Placental epithelial cell (primary cell): ENCODE data around the gene CCNQ. TPM values are rescaled to one million over a fixed set of nuclear protein-coding genes. Genes with fewer than 3 reads are reported as not detected.

Experiments
- total RNA-seq: library from RNA; depleted of rRNA; stranded (reverse); fragments of >200 nt; gene quantifications from 2 replicates; pipeline ENCODE4 v1.2.3, GENCODE V29; 2012

CCNQ gene
- 22.0 and 35.5 TPM in 2 replicates for total RNA-seq

GRCh38 chrX:153598541-153599191 is at the start of gene CCNQ:
CCNQ (minus strand) TSS chrX:153599139; CDS start chrX:153599073, 66 bp downstream.

DNA sequence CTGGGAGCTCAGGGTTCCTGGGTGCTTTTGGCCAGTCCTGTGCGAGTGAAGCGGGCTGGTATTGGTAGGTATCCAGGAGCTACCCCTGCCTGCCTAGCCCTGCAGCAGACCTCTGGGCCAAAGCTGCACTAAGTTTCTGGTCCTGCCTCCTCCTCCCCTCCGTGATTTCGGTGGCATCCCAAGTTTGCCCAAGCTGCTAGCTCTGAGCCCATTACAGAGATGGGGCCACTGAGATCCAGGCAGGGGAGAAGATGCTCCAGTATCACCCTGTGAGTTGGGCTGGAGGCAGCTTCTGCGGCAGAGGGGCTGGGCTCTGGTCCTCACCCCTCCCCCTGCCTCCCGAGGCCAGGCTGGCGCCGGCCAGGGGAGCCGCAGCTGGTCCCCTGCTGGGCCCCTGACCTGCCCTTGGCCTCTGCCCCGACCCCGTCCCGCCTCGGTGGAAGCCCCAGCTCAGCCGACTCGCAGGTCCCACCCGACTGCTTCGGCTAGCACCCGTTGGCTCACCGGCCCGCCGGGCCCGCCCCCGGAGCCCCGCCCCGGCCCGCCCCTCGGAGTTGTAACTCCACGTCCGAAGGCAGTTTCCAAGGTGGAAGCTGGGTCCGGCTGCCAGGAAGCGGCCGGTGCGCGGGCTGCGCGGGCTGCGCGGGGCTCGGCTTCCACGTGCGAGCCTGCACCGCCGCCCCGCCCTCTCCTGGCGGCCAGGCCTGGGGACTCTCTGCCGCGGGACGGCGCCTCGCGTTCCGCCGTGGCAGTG is 47.9 kb upstream of the CCNQ start, which contains the start of gene DUSP9:
DUSP9 (plus strand) TSS at position 584 of the 754 bp plus-strand sequence. CDS start 751 bp downstream, outside the sequence.

Other genes with a start within 250 kb of the CCNQ start
- gene PNMA6E, start 197.8 kb downstream of the CCNQ start, total RNA-seq = not detected in 2 replicates
- not detected in 2 replicates for gene ZFP92, start 187.7 kb downstream of the CCNQ start, total RNA-seq
- 1.6 TPM in 2 replicates for gene TREX2, start 153.1 kb downstream of the CCNQ start, total RNA-seq
- 10.2 and 22.1 TPM in 2 replicates for gene HAUS7, start 128.6 kb downstream of the CCNQ start, total RNA-seq
- gene BGN, start 104.2 kb downstream of the CCNQ start, total RNA-seq = 0.11 and 0.39 TPM in 2 replicates
- gene ATP2B3, start 81.5 kb downstream of the CCNQ start, total RNA-seq = not detected in 2 replicates
- gene DUSP9, start 48.1 kb upstream of the CCNQ start, total RNA-seq = under 0.01 and 0.54 TPM in 2 replicates
- gene PNCK, start 74.7 kb upstream of the CCNQ start, total RNA-seq = 5.1 TPM in 1 of 2 replicates, not detected in the other
- gene SLC6A8, start 88.8 kb upstream of the CCNQ start, total RNA-seq = 2.7 and 4.0 TPM in 2 replicates
- gene BCAP31, start 125.2 kb upstream of the CCNQ start, total RNA-seq = 90.3 and 146 TPM in 2 replicates
- gene ABCD1, start 125.7 kb upstream of the CCNQ start, total RNA-seq = 11.0 and 12.4 TPM in 2 replicates
- gene PLXNB3, start 165.1 kb upstream of the CCNQ start, total RNA-seq = 0.39 and 2.3 TPM in 2 replicates
- under 0.01 and 1.1 TPM in 2 replicates for gene SRPK3, start 181.9 kb upstream of the CCNQ start, total RNA-seq
- gene IDH3G, start 195.2 kb upstream of the CCNQ start, total RNA-seq = 43.2 and 78.4 TPM in 2 replicates
- 157 and 199 TPM in 2 replicates for gene SSR4, start 195.5 kb upstream of the CCNQ start, total RNA-seq
- gene PDZD4, start 231.4 kb upstream of the CCNQ start, total RNA-seq = 0.39 TPM in 1 of 2 replicates, not detected in the other